Measurements from ENCODE around the gene LRIG3.
"Not testable (repeated sequence)": the region's sequence is repeated elsewhere in the genome, so short reads cannot be mapped to it uniquely, and the experiment has no call there.

LRIG3 gene

DNA sequence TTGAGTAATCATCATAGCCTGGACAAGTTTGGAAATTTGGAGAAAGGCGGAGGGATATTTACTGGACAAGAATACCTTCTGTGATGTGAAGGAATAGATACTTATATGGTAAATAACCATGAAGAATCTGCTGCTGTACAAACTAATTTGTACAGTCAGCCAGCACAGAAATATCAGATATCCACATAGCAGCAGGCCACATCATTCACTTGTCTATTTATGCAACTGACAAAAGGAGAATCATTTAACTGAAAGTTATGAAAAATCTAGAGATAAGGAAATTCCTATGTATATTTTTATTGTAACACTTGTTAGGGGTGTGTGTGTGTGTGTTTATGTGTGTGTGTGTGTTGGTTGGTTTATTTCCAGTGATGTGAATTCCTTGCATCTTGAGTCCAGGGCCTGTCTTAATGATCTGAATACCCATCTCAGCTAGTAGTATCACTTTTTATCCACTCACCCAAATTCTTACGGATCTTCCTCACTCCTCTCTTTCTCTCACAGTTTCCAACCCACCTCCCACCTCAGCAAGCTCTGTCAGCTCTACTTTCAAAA is 10.5 kb upstream of the LRIG3 start:
- FAIRE-seq: no peak

DNA sequence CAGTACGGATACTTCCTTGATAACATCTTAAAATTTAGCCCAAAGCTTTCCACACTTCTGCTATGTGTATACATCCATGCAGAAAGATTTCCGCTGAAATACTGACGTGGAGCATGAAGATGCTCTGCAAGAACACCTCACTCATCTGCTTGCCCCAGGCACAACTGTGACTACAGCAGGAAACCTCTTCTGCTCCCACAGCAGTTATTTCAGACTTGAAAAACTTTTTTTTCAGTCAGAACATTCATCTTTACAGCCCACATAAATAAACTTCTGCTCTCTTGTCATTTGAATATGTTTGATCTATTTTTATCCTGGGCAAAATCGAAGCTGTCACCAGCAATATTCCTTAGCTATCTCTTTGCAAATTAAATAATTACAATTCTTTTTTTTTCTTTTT is 6.8 kb upstream of the LRIG3 start:
- no peak for FAIRE-seq

- no peak for FAIRE-seq
These were observed 6.3 kb upstream of the LRIG3 start for GRCh38 chr12:58926586-58926985.

DNA sequence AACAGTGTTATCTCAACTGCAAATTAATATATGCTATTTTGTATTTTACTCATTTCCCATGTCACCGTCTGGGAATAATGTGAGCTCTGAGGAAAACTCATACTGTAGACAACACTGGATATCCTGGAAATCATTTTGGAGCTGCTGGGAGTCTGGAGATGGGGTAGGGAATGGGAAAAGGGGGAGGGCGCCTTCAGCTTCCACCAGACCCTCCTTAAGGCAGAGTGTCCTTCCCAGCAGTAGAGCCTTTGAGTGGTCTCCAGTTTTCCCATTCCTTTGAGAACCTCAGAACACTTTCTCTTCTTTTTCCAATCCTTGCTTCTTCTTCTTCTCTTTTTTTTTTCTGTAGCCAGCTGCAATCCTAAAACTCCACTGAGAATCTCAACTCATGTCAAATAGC is 5.4 kb upstream of the LRIG3 start:
- no peak for FAIRE-seq

DNA sequence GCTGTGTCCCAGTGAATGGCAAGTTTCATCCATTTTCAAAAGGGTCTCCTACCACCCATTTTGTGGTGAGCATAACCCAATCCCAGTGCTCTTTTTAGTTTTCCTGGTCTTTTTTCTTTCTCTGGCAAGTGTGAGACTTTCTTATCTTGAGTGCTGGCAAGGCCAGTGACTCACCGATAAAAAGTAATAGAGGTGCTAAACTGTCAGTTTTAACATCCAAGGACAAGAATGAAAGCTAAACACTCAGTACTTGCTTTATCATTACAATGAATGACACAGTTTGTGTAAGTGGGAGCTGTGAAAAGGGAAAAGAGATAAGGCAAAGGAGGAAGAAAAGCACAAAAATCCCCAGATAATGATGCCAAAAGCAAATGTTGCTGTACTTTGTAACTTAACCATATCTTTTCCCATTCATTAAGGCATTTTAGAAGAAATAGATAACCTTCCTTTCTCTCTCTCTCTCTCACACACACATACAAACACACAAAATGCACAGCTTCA is 4.9 kb upstream of the LRIG3 start:
- peak; percentile 49 for FAIRE-seq

DNA sequence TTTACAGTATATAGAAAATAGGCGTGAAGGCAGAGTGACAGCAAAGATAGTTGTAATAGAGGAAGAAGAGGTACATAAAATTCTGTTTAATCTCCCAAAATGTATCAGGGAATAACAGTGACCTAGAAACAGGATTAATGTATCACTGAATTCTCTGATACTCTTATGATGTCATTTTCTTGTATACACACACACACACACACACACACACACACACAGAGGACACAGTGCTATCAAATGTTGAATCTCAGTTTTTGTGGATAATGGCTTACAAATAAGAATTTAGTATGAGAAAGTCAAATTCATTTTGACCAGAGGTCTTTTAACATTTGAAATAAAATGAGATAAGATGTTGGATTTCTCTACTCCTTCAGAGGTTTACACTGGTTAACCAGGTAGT is 4.3 kb upstream of the LRIG3 start:
- FAIRE-seq: no peak

DNA sequence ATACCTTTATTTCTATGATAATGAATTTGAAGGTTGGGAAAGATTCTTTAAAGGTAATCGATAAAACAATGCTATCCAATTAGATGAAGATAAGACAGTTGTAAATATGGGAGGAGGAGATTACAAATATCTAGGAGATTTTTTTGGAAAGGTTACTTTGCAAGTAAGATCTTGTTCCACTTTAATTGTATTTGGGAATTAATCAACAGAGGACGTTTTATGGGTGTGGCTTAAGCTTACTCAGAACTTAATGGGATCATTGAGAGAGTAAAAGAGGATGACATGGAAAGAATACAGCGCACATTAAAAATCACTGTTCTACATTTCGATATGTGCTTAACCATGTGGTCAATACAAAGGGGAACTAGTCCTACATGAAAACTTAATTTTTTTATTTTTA is 3.5 kb upstream of the LRIG3 start:
- no peak for FAIRE-seq

DNA sequence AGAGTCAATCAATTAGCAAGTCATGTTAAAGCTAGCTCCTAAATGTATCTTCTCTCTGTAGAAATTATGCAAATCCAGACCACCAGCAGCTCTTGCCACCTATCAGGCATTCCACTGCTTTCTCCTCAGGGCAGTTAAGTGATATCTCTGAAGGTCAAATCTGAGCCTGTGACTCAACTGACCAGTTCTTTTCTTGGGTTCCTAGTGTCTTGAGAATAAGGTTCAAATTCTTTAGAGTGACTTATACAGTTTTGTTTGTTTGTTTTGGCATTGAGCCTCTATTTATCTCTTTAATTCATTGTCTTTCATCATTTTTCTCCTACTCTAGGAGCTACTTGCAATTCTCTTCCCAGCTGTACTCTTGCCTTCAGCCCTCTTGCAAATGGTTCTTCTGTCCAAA is 2.5 kb upstream of the LRIG3 start:
- no peak for FAIRE-seq

DNA sequence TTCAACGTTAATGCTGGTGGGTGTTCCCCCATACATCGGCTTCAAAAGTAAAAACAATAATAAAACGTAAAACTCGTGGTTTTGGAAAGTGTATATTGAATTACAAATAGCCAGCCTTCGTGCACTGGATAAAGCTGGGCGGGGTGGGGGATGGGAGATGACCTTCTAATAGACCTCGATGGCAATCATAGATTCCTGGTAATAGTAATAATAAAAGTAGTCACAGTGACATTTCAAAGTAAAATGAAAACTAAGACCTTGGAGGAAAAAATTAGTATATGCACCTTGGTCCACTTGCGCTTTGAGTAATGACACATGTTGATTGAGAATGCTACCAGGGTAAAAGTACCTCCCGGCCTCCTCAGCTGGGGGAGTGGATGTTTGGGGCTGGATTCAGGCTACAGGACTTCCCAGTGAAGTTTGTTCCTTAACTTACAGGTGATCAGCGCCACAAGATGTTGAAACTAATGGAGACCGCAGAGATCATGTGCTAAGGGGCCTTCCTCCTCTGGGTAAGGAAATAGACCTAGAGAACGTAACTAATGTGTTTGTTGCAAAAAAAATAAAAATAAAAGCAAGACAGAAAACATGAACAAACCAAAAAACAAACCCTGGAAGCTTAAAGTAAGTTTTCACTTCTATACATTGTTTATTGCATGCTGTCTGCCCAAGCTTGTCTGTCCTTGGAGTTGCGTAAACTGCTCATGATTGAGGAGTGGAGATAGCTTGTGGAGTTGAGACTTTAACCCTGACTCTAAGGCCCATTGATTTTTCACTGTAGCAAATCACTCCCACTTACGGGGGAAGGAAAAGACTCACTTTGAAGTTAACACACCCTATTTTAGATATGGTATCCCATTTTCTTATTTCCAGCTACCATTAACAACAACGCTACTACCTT is 907 bp upstream of the LRIG3 start:
- no peak for FAIRE-seq

GRCh38 chr12:58919231-58920101 is 838 bp downstream of the LRIG3 start:
- FAIRE-seq: no peak

- FAIRE-seq: no peak
These were observed 1.8 kb downstream of the LRIG3 start for GRCh38 chr12:58918469-58918844.

DNA sequence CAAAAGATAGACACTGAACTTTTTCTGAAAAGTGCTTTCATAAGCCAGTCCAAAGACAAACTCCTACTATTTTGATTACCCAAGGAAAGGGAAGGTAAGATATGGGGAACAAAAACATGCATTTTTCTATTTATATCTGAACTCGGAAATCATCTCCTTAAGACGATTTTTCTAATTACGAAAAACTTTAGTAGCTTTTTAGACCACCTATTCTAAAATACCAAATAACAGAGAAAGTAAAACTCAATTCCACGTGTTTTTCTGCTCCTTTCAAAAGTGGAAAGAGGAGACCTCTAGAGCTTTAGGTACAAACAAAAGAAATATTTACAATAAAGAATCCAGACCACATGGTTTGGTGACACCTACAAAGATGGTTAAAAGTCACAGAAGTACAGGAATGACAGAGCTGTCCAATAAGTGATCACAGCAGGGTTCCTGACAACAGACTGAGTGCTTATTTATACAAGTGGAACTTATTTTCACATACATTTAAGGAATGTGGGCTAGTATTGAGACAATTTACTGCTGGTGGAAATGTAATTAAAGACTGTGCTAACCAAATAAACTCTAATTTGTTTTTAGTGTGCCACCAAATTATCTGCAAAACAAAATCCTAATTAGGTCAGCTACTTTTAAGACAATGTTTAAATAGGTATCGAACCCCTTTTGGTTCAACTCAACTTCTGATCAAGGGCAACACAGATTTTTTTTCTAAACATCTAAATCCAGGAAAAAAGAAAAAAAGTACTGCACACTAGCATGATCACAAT is 2.4 kb downstream of the LRIG3 start:
- no peak for FAIRE-seq

DNA sequence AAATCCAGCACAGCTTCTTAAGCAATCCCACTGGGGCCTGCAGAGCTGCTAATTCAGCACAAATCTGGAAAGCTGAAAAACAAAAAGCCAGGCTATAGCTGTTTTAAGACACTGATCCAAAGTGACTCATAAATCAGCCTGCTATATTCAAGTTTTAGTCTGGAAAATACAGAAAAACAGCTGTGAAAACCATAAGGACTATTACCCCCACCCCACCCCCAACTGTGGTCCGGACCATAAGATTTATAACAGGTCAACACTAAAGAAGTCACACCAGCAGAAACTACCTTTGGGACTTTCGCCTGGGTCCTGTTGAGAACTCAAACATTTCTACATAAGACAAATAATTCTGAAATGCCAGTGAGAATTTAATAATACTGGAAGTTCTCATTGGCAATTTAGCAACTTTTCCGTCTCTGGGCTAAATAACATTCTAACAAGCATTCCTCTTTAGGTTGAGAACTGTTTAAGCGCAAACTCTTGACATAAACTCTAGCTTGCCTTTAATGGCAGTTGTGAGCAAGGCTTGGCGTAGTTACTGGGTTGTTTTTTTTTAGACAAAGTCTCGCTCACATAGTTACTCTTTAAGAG is 3.3 kb downstream of the LRIG3 start:
- FAIRE-seq: no peak

DNA sequence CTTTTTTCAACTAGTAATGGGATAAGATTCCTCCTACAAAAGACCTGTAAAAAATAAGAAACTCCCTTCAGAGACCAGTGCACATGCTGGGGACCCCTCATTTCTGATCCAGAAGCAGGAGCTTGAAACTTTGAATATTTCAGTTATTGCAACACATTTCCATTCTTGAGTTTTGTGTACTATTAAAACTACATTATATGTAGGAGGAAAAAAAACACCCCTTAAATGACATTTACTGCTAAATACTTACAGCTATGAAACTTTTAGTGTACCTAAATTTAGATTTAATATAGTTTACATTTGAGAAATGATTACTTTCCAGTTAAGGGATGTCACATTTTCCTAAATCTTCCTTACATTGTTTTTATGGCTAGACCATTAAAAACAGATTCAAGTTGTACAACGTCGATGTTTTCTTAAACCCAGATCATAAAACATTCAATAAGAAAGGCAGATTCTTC is 4.1 kb downstream of the LRIG3 start:
- FAIRE-seq: no peak

GRCh38 chr12:58915634-58916033 is 4.7 kb downstream of the LRIG3 start:
- FAIRE-seq: no peak

- peak; percentile 57 for FAIRE-seq
These were observed 5.3 kb downstream of the LRIG3 start for GRCh38 chr12:58915037-58915436.

- no peak for FAIRE-seq
These were observed 5.8 kb downstream of the LRIG3 start for GRCh38 chr12:58914457-58914856.

DNA sequence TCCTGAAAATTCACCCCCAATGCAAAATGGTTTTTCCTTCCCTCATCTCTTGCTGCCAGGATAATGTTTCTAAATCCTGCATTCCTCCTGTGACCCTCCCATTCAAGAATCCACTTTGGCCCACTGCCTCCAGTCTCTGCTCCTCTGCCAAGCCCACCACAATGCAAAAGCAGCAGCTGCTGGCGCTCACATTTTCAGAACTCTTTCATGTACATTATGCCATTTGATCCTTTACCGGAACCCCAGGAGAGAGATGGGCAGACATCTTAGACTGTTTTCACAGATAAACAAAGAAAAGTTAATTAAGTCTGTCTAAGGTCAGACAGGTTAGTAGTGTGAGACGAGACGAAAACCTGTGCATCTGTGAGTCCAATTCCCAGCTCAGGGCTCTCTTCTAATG is 12.9 kb downstream of the LRIG3 start:
- FAIRE-seq: no peak

- no peak for FAIRE-seq
These were observed 13.4 kb downstream of the LRIG3 start for GRCh38 chr12:58906917-58907316.

GRCh38 chr12:58905422-58905821 is 14.9 kb downstream of the LRIG3 start:
- no peak for FAIRE-seq

DNA sequence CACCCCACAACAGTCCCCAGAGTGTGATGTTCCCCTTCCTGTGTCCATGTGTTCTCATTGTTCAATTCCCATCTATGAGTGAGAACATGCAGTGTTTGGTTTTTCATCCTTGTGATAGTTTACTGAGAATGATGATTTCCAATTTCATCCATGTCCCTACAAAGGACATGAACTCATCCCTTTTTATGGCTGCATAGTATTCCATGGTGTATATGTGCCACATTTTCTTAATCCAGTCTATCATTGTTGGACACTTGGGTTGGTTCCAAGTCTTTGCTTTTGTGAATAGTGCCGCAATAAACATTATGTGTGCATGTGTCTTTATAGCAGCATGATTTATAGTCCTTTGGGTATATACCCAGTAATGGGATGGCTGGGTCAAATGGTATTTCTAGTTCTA is 17.6 kb downstream of the LRIG3 start:
- FAIRE-seq: not testable (repeated sequence)

DNA sequence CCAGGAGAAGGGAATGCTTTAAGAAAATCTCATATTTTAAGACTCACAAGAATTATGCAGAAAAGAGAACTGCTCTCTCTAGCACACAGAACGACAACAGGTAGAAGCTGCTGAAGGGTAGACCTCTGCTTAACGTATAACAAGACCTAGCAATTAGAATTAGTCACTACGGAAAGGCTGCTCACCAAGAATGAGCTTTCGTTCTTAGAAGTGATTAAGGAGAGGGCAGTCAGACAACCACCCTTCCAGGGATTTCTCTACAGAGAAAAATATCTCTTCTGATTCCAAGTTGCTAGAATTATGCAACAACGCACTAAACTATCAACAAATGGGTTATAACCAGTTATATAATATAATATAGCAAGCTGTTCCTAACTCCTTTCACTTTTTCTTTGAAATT is 18.6 kb downstream of the LRIG3 start:
- no peak for FAIRE-seq
